ENCODE results near the gene EIF2B5.
A peak's percentile ranks its signal among the peaks of the same experiment; 100 is the strongest.

The EIF2B5 gene

GRCh38 chr3:184174284-184174645 lies 39.1 kb downstream of the EIF2B5 start:
- Histone ChIP-seq H4K20me1 (ENCODE audit: insufficient read depth, low read length) (no peaks in the 10 kb centered on the region), H3K4me2 (ENCODE audit: low read depth, low read length) (peak overlapping the region; percentile 38), H3K9me3 (replicated peaks; ENCODE audit: insufficient read depth, low read length) (no peaks in the 10 kb centered on the region), H3K9me2 (replicated peaks; ENCODE audit: insufficient read depth, low read length) (no peaks in the 10 kb centered on the region), H3K27ac (ENCODE audit: low read length) (no peak overlapping the region), H3K79me2 (ENCODE audit: low read length) (peaks cover 40% of the 10 kb centered on the region), H3K9ac (ENCODE audit: low read length) (no peak overlapping the region), H3K4me1 (ENCODE audit: low read length) (peaks cover 16% of the 10 kb centered on the region; the same call in 1 of the 2 replicates), H3K27me3 (replicated peaks; ENCODE audit: insufficient read depth, low read length) (no peaks in the 10 kb centered on the region), H2AFZ (ENCODE audit: low read length) (0 out of 2 replicates have a peak overlapping the region, but pooled peaks have one; percentile 2), H3K4me3 (ENCODE audit: low read length) (peak overlapping the region; percentile 3; the same call in 1 of the 2 replicates), H3K36me3 (replicated peaks; ENCODE audit: insufficient read depth, low read length) (no peaks in the 10 kb centered on the region), H3F3A (ENCODE audit: insufficient read depth, low read length) (0 out of 2 replicates have a peak, but pooled peaks cover 6% of the 10 kb centered on the region)
- no peak for DNase-seq
- no peak for TF ChIP-seq EZH2 (optimal IDR thresholded peaks at IDR 0.05; ENCODE audit: low read depth, low read length)
- TF ChIP-seq, protein P1, sequence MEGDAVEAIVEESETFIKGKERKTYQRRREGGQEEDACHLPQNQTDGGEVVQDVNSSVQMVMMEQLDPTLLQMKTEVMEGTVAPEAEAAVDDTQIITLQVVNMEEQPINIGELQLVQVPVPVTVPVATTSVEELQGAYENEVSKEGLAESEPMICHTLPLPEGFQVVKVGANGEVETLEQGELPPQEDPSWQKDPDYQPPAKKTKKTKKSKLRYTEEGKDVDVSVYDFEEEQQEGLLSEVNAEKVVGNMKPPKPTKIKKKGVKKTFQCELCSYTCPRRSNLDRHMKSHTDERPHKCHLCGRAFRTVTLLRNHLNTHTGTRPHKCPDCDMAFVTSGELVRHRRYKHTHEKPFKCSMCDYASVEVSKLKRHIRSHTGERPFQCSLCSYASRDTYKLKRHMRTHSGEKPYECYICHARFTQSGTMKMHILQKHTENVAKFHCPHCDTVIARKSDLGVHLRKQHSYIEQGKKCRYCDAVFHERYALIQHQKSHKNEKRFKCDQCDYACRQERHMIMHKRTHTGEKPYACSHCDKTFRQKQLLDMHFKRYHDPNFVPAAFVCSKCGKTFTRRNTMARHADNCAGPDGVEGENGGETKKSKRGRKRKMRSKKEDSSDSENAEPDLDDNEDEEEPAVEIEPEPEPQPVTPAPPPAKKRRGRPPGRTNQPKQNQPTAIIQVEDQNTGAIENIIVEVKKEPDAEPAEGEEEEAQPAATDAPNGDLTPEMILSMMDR (IDR thresholded peaks at IDR 0.05; ENCODE audit: low read length) = no peak
- no peak for TF ChIP-seq EZH2phosphoT487 (IDR thresholded peaks at IDR 0.05; ENCODE audit: low read length)

DNA sequence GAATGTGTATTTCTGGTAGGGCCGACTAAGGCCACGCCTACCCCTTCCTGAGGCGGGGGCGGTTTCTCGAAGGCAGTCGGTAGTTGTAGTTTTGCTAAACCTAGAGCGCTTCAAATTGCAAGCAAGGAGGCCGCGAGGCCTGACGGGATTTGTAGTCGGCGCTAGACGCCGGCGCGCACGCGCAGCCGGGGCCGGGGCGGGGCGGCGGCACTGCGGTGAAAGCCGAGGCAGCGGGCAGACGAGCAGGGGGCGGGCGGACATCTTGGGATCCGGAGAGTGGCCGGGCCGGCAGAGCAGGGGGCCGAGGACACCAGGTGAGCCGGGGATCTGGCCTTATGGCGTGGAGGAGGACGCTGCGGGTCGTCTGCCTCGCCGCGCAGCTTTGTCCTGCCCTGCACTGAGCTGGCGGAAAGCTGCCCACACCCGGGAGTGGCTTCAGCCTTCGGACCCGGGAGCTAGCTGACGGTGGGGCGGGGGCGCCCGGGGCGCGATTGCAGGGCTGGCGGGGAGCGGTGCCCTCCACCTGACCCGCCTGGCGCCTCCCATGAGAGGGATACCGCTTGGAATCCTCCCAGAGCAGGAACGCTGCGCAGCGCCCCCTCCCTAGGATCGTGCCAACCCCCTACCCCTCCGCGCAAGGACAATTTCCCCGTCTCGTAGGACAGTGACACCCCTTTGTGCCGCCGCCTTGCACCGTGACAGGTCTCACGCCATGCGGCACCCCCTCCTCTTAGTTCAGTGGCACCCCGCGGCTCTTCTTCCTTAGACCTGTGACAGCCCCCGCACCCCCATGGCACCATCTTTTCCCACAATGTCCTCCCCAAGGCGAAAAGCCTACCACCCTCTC lies 39.7 kb downstream of the EIF2B5 start, which contains the start of gene AP2M1:
Gene AP2M1, plus strand, starts transcription at position 210 of the 847 bp plus-strand sequence. CDS start 2,139 bp downstream, outside the sequence.
- H3K36me3 ChIP-seq (replicated peaks; ENCODE audit: insufficient read depth, low read length) = no peaks in the 10 kb centered on the region
- no peak for TF ChIP-seq EZH2 (optimal IDR thresholded peaks at IDR 0.05; ENCODE audit: low read depth, low read length)
- TF ChIP-seq, protein P1 (IDR thresholded peaks at IDR 0.05; ENCODE audit: low read length) = 0 out of 2 replicates have a peak, but pooled peaks have one; percentile 6
- no peak for TF ChIP-seq EZH2phosphoT487 (IDR thresholded peaks at IDR 0.05; ENCODE audit: low read length)

DNA sequence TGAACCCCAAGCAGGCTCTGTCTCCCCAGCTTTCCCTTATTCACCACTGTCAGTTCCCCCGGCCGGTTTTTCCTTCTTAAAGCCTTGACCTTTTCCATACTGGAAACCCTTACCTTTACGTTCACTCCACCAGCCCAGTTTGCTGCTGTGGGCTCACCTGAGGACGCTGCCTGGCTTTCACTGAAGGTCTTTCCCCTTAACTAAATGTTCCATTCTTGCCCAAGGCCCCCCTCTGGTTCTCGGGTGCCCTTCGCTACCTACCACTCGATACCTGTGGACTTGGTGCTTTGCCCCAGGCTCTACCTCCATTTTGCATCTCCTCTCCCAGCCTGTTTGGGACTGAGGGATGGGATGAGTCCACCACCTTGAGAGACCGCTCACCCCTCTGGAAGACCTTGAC lies 40.3 kb downstream of the EIF2B5 start:
- peak overlapping the region; percentile 93 for H3K4me3 ChIP-seq (ENCODE audit: low read length)
- H3K9me3 ChIP-seq (replicated peaks; ENCODE audit: insufficient read depth, low read length) = no peaks in the 10 kb centered on the region
- peak overlapping the region; percentile 81 for H3K9ac ChIP-seq (ENCODE audit: low read length)
- H3K4me2 ChIP-seq (ENCODE audit: low read depth, low read length) = peak overlapping the region; percentile 82
- peak overlapping the region; percentile 92 for H2AFZ ChIP-seq (ENCODE audit: low read length)
- TF ChIP-seq, protein P1 (IDR thresholded peaks at IDR 0.05; ENCODE audit: low read length) = no peak
- TF ChIP-seq EZH2phosphoT487 (IDR thresholded peaks at IDR 0.05; ENCODE audit: low read length) (no peak), EZH2 (optimal IDR thresholded peaks at IDR 0.05; ENCODE audit: low read depth, low read length) (no peak)
- no peaks in the 10 kb centered on the region for H3K36me3 ChIP-seq (replicated peaks; ENCODE audit: insufficient read depth, low read length)
- H3K27me3 ChIP-seq (replicated peaks; ENCODE audit: insufficient read depth, low read length) = no peaks in the 10 kb centered on the region
- peaks cover 40% of the 10 kb centered on the region for H3K79me2 ChIP-seq (ENCODE audit: low read length)
- H3K27ac ChIP-seq (ENCODE audit: low read length) = no peak overlapping the region
- no peaks in the 10 kb centered on the region for H3K9me2 ChIP-seq (replicated peaks; ENCODE audit: insufficient read depth, low read length)
- DNase-seq = peak; percentile 26
- peaks cover 16% of the 10 kb centered on the region; the same call in 1 of the 2 replicates for H3K4me1 ChIP-seq (ENCODE audit: low read length)
- H4K20me1 ChIP-seq (ENCODE audit: insufficient read depth, low read length) = no peaks in the 10 kb centered on the region
- H3F3A ChIP-seq (ENCODE audit: insufficient read depth, low read length) = 0 out of 2 replicates have a peak, but pooled peaks cover 6% of the 10 kb centered on the region

More for the DNA sequence above, 39.7 kb downstream of the EIF2B5 start, which contains the start of gene AP2M1:
- H3K27ac ChIP-seq (ENCODE audit: low read length) = no peak within 1 kb of the TSS
- no peaks in the 10 kb centered on the region for H3K27me3 ChIP-seq (replicated peaks; ENCODE audit: insufficient read depth, low read length)
- 0 out of 2 replicates have a peak, but pooled peaks cover 6% of the 10 kb centered on the region for H3F3A ChIP-seq (ENCODE audit: insufficient read depth, low read length)
- H3K4me2 ChIP-seq (ENCODE audit: low read depth, low read length) = peak within 1 kb of the TSS; percentile 82
- peak; percentile 100 for DNase-seq
- H3K4me3 ChIP-seq (ENCODE audit: low read length) = peak within 1 kb of the TSS; percentile 93
- H4K20me1 ChIP-seq (ENCODE audit: insufficient read depth, low read length) = no peaks in the 10 kb centered on the region
- peak within 1 kb of the TSS; percentile 92 for H2AFZ ChIP-seq (ENCODE audit: low read length)
- no peaks in the 10 kb centered on the region for H3K9me2 ChIP-seq (replicated peaks; ENCODE audit: insufficient read depth, low read length)
- peak within 1 kb of the TSS; percentile 81 for H3K9ac ChIP-seq (ENCODE audit: low read length)
- peaks cover 16% of the 10 kb centered on the region; the same call in 1 of the 2 replicates for H3K4me1 ChIP-seq (ENCODE audit: low read length)
- no peaks in the 10 kb centered on the region for H3K9me3 ChIP-seq (replicated peaks; ENCODE audit: insufficient read depth, low read length)
- peaks cover 40% of the 10 kb centered on the region for H3K79me2 ChIP-seq (ENCODE audit: low read length)
